Transverse colon (tissue), 4 donors: ENCODE measurements around the gene ITPR2.

ENCODE experiments used
- POLR2A ChIP-seq: fragments of 450-650 bp; IDR thresholded peaks from one replicate; pipeline ENCODE4 v1.6.1; 2016; ENCODE audit warnings: antibody characterized with exemption, mild to moderate bottlenecking, moderate library complexity
- POLR2AphosphoS5 ChIP-seq, 3 donors: sonication (generic); formaldehyde crosslinking; IDR thresholded peaks; one replicate each; pipeline ENCODE4 v1.6.1; 2016; ENCODE audit warnings: antibody characterized with exemption in 3 of 3
- TF ChIP-seq, protein P1 (sequence below), 5 experiments: fragments of 200-600 bp in 3 of 5; fragments of 450-650 bp in 2 of 5; sonication (generic) in 3 of 5; IDR thresholded peaks; 1 replicate in 2 of 5; 2 replicates in 3 of 5; pipeline ENCODE4 v1.5.1; 2016 to 2017; ENCODE audit warnings: antibody characterized with exemption in 5 of 5, inconsistent platforms in 3 of 5, mild to moderate bottlenecking in 2 of 5, moderate library complexity in 1 of 5

DNA sequence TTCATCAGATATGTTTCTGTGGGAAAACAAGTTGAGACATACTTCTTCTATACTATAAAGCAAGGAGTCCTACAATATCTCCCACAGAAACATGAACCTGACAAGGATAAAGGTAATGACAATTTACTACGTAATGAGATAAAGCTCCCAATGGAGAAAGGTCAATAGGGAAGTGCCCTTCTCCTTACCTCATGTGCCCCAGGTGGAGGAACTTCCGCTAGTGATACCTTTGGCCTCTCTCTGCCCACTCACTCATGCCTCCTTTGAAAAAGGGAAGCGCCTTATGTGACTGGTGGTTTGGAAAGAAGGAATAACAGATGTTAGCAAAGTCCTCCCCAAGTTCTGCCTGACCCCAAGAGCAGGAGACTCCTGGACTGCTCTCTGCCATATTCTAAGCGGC, 305.3 kb downstream of the ITPR2 start:
- TF ChIP-seq, protein P1, sequence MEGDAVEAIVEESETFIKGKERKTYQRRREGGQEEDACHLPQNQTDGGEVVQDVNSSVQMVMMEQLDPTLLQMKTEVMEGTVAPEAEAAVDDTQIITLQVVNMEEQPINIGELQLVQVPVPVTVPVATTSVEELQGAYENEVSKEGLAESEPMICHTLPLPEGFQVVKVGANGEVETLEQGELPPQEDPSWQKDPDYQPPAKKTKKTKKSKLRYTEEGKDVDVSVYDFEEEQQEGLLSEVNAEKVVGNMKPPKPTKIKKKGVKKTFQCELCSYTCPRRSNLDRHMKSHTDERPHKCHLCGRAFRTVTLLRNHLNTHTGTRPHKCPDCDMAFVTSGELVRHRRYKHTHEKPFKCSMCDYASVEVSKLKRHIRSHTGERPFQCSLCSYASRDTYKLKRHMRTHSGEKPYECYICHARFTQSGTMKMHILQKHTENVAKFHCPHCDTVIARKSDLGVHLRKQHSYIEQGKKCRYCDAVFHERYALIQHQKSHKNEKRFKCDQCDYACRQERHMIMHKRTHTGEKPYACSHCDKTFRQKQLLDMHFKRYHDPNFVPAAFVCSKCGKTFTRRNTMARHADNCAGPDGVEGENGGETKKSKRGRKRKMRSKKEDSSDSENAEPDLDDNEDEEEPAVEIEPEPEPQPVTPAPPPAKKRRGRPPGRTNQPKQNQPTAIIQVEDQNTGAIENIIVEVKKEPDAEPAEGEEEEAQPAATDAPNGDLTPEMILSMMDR (IDR thresholded peaks at IDR 0.05): no peak
- TF ChIP-seq POLR2A (no peak), POLR2AphosphoS5 (IDR thresholded peaks at IDR 0.05) (no peak)
